Mucosa of rectum (tissue), 2 donors: ENCODE data around the gene AMOTL1.

Experiments used
- H3K27ac ChIP-seq, 2 donors: one replicate each; pipeline ENCODE4 v1.7.0; 2013; ENCODE audit warnings: inconsistent platforms in 2 of 2, low read depth in 2 of 2, low read length in 2 of 2
- H3K27me3 ChIP-seq, 2 donors: one replicate each; pipeline ENCODE4 v1.7.0; 2013; ENCODE audit warnings: low read length in 2 of 2; ENCODE audit not compliant: control insufficient read depth in 2 of 2, insufficient read depth in 2 of 2
- H3K36me3 ChIP-seq, 2 donors: one replicate each; pipeline ENCODE4 v1.7.0; 2013; ENCODE audit warnings: low read length in 2 of 2; ENCODE audit not compliant: control insufficient read depth in 2 of 2, insufficient read depth in 2 of 2
- H3K4me1 ChIP-seq, 2 donors: one replicate each; pipeline ENCODE4 v1.7.0; 2013; ENCODE audit warnings: low read length in 2 of 2, mild to moderate bottlenecking in 1 of 2; ENCODE audit not compliant: control insufficient read depth in 2 of 2, insufficient read depth in 2 of 2
- H3K4me3 ChIP-seq, 2 donors: one replicate each; pipeline ENCODE4 v1.7.0; 2013; ENCODE audit warnings: low read length in 2 of 2
- H3K9ac ChIP-seq, 2 donors: one replicate each; pipeline ENCODE4 v1.7.0; 2013; ENCODE audit warnings: low read length in 2 of 2, low read depth in 1 of 2, mild to moderate bottlenecking in 1 of 2
- H3K9me3 ChIP-seq, 2 donors: one replicate each; pipeline ENCODE4 v1.7.0; 2013; ENCODE audit warnings: low read length in 2 of 2; ENCODE audit not compliant: control insufficient read depth in 2 of 2
- donor health status: healthy.
- donor health status: Normal muscosa, but diverticular disease.

The AMOTL1 gene

DNA sequence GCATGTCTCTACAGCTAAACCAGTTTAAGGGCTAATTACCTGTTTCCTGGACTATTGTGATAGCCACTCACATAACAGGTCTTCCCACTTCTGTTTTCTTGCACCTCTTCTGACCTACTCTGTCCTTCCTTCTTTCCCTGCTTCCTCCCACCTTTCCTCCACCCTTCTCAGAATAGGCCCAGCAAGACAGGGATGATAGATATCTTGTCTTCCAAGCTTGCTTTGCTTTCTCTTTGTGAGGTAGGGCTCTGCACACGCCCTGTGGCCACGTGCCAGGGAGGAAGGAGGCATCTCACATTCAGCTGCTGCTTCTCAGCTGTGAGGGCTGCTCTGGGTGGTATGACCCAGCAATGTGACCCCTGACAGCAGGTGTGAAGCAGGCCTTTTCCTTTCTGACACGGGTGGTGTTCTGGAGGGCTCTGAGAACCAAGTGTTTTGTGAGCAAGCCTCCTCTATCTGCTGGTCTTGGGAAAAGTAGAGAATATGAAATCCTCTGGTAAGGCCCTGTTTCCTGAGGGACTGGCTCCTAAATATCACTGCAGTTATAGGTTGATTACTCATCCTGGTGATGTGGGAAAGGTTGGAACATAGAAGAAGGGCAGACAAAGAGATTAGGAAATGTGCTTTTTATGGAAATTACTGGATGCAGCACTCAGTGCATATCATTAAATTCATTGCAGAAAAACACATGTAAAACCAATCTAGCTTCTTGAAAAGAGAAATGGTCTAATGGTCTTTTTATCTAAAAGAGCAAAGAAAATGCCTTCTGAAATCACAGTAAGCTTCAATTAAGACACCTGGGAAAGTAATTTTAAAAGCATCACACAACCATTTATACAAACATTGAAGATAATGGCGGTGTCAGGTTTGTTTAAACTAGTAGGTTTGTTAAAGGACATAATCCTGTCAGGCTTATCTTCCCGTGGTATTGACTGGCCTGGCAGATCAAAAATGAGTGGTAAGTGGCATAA, 8.5 kb downstream of the AMOTL1 start:
- Histone ChIP-seq H3K9me3 (no peaks in the 10 kb centered on the region), H3K4me3 (no peak overlapping the region), H3K36me3 (no peaks in the 10 kb centered on the region), H3K4me1 (no peaks in the 10 kb centered on the region), H3K27ac (no peak overlapping the region), H3K9ac (no peak overlapping the region), H3K27me3 (peaks cover 0 to 4% of the 10 kb centered on the region in 2 donors)

DNA sequence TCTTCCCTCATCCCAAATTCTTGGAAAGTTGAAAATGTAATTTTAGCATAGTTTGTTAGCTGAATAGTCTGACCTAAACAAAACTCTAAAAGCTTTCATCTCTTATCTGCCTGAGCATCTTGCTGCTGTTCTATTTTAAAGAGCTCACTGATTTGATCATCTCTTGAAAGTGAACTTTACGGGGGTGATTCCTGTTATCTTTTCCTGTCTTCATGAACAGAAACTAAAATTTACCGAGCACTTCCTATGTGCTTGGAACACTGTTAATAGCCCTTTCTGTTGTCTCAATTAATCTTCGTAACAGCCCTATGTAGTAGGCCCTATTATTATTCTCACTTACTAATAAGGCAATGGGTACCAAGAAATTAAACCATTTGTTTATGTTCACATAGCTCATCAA, 12.3 kb downstream of the AMOTL1 start:
- H3K27me3 ChIP-seq: peaks cover 0 to 4% of the 10 kb centered on the region in 2 donors
- H3K4me1 ChIP-seq: no peaks in the 10 kb centered on the region
- H3K9ac ChIP-seq: no peak overlapping the region
- no peaks in the 10 kb centered on the region for H3K36me3 ChIP-seq
- H3K27ac ChIP-seq: peak overlapping the region in 1 of 2 donors; percentile 28
- no peaks in the 10 kb centered on the region for H3K9me3 ChIP-seq
- peak overlapping the region in 1 of 2 donors; percentile 37 for H3K4me3 ChIP-seq

- no peak overlapping the region for H3K27ac ChIP-seq
- H3K9ac ChIP-seq: no peak overlapping the region
- H3K27me3 ChIP-seq: no peaks in the 10 kb centered on the region
- no peak overlapping the region for H3K4me3 ChIP-seq
- no peaks in the 10 kb centered on the region for H3K36me3 ChIP-seq
- H3K4me1 ChIP-seq: no peaks in the 10 kb centered on the region
- H3K9me3 ChIP-seq: no peaks in the 10 kb centered on the region
These were observed 13.7 kb downstream of the AMOTL1 start for GRCh38 chr11:94781837-94782236.

- H3K36me3 ChIP-seq: no peaks in the 10 kb centered on the region
- H3K27ac ChIP-seq: no peak overlapping the region
- no peak overlapping the region for H3K9ac ChIP-seq
- H3K4me1 ChIP-seq: no peaks in the 10 kb centered on the region
- H3K4me3 ChIP-seq: no peak overlapping the region
- H3K27me3 ChIP-seq: no peaks in the 10 kb centered on the region
- no peaks in the 10 kb centered on the region for H3K9me3 ChIP-seq
These were observed 14.3 kb downstream of the AMOTL1 start for GRCh38 chr11:94782446-94782845.

- peaks cover 0 to 10% of the 10 kb centered on the region in 2 donors for H3K4me1 ChIP-seq
- no peaks in the 10 kb centered on the region for H3K36me3 ChIP-seq
- H3K9ac ChIP-seq: no peak overlapping the region
- no peaks in the 10 kb centered on the region for H3K27me3 ChIP-seq
- H3K4me3 ChIP-seq: no peak overlapping the region
- H3K27ac ChIP-seq: no peak overlapping the region
- no peaks in the 10 kb centered on the region for H3K9me3 ChIP-seq
These were observed 16.7 kb downstream of the AMOTL1 start for GRCh38 chr11:94784884-94785283.

GRCh38 chr11:94785509-94785908, 17.4 kb downstream of the AMOTL1 start:
- Histone ChIP-seq H3K27me3 (no peaks in the 10 kb centered on the region), H3K36me3 (no peaks in the 10 kb centered on the region), H3K4me1 (peaks cover 0 to 10% of the 10 kb centered on the region in 2 donors), H3K9me3 (no peaks in the 10 kb centered on the region), H3K9ac (no peak overlapping the region), H3K4me3 (no peak overlapping the region), H3K27ac (no peak overlapping the region)

- no peak overlapping the region for H3K4me3 ChIP-seq
- peaks cover 0 to 10% of the 10 kb centered on the region in 2 donors for H3K4me1 ChIP-seq
- H3K36me3 ChIP-seq: no peaks in the 10 kb centered on the region
- H3K9ac ChIP-seq: no peak overlapping the region
- H3K9me3 ChIP-seq: no peaks in the 10 kb centered on the region
- no peak overlapping the region for H3K27ac ChIP-seq
- no peaks in the 10 kb centered on the region for H3K27me3 ChIP-seq
These were observed 18.3 kb downstream of the AMOTL1 start for GRCh38 chr11:94786264-94787126.

DNA sequence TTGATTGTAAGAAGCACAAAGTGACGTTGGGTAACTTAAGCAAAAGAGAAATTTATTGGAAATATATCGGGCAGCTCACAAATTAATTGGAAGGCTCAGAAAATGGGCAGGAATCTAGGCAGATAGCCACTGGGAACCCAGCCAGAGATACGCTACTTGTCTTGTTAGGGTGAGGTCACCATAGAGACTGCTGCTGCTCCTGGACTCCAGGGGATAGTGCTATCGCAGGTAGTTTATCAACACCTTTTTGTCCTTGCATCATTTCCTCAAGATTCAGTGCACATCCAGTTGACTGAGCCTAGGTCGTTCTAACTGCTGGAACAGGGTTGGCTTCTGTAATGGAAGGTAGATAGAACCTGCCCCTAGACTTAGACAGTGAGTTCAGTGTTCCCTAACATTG, 19.6 kb downstream of the AMOTL1 start:
- Histone ChIP-seq H3K9ac (no peak overlapping the region), H3K4me3 (no peak overlapping the region), H3K4me1 (peaks cover 0 to 10% of the 10 kb centered on the region in 2 donors), H3K27me3 (no peaks in the 10 kb centered on the region), H3K27ac (peak overlapping the region in 1 of 2 donors; percentile 35), H3K9me3 (no peaks in the 10 kb centered on the region), H3K36me3 (no peaks in the 10 kb centered on the region)

DNA sequence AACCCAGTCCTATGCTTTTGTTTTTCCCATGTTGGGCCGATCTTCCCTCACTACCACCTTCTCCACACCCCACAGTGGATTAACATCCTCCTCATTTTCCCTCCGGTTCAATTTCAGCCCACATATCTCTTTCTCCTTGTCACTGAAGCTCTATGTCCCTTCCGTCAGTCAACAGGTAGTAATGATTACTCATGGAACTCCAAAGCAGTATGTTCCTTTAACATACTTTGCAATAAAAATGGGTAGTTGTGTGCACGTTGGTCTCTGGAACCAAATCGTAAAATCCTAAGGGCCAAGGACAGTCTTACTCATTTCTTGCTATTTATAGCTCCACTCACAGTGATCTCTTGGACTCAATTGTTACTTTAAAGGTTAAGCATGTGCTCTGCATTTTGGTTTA, 20.2 kb downstream of the AMOTL1 start:
- Histone ChIP-seq H3K9ac (no peak overlapping the region), H3K9me3 (no peaks in the 10 kb centered on the region), H3K36me3 (no peaks in the 10 kb centered on the region), H3K27me3 (no peaks in the 10 kb centered on the region), H3K4me3 (no peak overlapping the region), H3K27ac (peak overlapping the region in 1 of 2 donors; percentile 35), H3K4me1 (peaks cover 0 to 10% of the 10 kb centered on the region in 2 donors)

DNA sequence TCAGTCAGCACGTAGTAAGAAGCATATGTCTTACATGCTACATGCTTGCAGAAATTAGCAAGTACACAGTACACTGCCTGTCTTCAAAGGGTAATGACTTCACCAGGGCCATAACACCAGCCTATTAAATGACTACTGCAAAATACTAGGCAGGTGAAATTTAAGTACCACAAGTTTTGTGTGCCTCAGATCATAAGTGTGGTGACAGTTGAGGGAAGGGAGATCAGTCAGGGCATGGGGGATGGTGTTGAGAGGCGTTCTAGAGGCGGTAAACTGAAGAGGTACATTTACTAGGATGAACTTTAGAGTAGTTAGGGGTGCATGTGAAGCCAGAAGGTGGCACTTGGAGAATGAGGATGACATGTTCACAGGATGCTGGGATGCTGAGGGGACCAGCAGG, 22.0 kb downstream of the AMOTL1 start:
- Histone ChIP-seq H3K4me3 (no peak overlapping the region), H3K9me3 (no peaks in the 10 kb centered on the region), H3K27me3 (no peaks in the 10 kb centered on the region), H3K4me1 (peaks cover 0 to 10% of the 10 kb centered on the region in 2 donors), H3K36me3 (no peaks in the 10 kb centered on the region), H3K9ac (no peak overlapping the region), H3K27ac (no peak overlapping the region)
